Measurements from ENCODE around the gene FBXO24. TPM values are rescaled to one million over a fixed set of nuclear protein-coding genes. Genes with fewer than 3 reads are reported as not detected.

FBXO24 gene
- polyA plus RNA-seq, 4 donors = 1.0 to 2.2 (median 1.5) TPM

DNA sequence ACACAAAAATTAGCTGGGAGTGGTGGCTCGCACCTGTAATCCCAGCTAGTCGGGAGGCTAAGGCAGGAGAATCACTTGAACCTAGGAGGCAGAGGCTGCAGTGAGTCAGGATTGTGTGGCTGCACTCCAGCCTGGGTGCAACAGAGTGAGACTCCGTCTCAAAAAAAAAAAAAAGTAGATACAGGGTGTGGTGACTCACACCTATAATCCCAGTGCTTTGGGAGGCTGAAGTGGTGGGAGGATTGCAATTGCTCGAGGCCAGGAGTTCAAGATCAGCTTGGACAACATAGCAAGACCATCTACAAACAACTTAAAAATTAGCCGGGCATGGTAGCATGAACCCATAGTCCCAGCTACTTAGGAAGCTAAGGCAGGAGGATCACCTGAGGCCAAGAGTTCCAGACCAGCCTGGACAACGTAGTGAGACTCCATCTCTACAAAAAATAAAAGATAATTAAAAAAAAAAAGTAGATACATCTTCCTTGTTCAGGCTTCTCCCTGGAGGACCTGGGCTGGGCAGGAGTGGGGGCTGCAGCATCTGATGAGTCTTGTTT is 28.3 kb downstream of the FBXO24 start:
- DNase-seq (ENCODE audit: low read depth in 4 of 4, low spot score in 3 of 4) = no peak

DNA sequence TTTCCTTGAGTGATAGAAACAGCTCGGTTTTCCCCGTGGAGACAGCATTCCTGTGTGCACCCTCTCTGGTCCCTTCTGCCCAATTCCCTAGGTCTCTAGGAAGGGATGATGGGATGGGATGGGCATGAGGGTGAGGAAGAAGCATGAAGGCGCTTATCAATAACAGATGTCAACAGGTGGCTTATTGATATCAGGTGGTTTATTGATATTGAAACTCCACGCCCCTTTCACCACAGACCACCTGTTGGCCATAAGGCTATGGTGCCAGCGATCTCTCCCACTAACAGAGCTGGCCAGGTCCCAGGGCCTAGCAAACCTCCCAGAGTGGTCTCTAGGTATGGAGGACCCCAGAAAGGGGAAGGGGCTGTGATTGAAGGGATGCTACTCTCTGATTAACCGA is 34.1 kb downstream of the FBXO24 start:
- DNase-seq (ENCODE audit: low read depth in 4 of 4, low spot score in 3 of 4) = no peak

DNA sequence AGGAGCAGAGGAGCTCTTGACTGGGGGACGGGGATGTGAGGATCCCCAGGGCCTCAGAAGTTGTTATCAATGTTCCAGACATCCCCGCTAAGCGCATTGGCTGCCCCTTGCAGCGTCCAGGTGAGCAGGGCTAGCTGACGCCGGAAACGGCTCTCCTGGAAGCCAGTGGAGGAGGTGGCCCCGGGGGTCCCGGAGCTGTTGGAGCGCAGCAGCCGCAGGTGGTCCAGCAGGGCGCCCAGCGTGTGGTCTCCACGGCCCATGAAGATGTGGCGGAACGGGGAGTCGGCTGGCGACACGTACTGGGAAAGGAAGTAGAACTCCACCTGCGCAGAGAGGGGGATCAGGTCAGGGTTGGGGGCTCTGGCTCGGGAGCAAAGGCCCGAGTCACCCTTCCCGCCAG is 34.7 kb downstream of the FBXO24 start:
- DNase-seq (ENCODE audit: low read depth in 4 of 4, low spot score in 3 of 4) = no peak

DNA sequence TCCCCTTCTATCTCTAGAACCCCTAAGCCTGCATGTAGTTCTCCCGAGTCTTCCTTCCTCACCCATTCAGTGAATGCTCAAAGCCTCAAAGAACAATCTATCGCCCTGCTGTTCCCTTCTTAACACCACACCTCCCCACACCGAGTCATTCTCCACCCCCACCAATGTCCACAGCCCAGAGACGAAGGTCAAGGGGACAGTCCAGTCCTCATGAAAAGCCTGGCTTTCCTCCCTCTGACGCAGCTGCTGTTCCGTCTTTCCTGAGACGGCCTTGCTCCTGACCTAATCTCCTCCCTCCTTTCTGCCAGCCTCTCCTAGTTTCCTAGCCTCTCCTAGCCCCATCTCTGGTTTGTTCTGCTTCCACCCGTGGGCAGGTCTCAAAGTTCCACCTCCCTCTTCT is 35.4 kb downstream of the FBXO24 start:
- no peak for DNase-seq (ENCODE audit: low read depth in 4 of 4, low spot score in 3 of 4)

DNA sequence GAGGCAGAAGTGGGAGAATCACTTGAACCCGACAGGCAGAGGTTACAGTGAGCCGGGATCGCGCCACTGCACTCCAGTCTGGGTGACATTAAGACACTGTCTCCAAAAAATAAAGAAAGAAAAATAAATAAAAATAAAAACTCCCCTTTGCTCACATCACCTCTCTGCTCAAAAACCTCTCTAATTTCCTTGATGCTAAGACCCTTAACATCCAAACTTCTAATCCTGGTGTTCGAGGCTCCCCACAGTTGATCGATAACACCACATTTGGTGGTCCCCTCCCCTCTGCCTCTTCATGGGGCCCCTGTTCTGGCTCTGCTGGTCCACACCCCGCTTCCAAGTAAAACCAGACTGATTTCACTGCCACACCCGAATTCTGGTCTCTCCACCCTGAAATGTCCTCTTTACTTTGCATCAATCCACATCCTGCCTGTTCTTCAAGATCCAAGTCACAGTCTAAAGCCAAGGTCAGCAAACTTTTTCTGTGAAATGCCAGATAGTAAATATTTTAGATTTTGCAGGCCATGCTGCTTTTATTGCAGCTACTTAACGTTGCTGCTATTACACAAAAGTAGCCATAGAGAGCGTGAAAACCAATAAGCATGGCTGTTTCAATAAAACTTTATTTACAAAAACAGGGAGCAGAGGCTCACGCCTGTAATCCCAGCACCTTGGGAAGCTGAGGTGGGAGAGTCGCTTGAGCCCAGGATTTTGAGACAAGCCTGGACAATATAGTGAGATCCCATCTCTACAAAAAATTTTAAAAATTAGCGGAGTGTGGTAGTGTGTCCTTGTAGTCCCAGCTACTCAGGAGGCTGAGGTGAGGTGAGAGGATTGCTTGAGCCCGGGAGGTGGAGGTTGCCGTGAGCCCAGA is 38.1 kb downstream of the FBXO24 start:
- DNase-seq (ENCODE audit: low read depth in 4 of 4, low spot score in 3 of 4) = no peak

DNA sequence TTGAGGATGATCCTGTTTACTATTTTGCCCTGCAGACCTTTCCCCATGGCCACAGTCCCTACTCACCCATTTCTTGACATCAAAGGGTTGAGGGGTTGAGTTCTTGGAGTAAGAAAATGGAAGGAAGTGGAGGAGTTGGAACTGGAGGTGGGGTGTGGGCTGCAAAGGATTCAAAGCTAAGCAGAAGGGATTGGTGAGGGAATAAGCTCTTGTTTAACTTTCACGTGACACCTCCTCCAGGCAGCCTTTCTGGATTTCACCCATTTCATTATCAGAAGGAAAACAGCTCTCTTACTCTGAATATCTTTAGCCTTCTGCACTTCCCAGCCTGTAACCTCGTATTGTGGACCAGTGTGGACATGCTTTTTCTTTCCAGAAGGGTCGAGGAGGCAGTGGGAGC is 39.9 kb downstream of the FBXO24 start:
- no peak for DNase-seq (ENCODE audit: low read depth in 4 of 4, low spot score in 3 of 4)

DNA sequence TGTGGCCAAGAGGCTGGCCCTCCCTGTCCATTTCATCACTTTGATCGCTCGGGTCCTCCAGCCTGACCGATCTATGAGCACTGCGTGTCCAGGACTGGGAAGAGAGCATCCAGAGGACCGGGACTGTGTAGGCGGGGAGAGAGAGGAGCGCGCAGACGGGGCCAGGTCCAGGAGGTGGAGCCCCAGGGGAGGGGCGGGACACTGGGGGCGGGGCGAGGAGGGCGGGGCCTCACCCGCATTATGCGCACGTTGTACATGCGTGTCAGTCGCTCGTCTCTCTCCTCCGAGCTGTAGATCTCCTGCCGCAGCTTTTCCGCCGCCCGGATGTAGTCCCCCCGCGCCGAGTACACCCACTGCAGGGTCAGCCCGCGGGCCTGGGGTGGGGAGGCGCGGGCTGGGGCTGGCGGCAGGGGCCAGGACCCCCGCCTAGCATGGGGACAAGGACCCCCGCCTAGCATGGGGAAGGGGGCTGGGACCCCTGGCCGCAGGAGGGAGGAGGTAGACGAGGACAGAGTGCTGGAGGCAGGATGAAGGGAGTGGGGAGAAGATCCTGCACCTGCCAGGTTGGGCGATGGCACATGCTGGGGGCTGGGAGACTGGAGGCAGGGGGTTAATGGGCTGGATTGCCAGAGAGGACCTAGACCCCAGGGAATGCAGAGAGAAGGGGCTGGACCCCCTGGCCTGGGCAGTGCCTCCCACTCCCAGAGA is 40.6 kb downstream of the FBXO24 start:
- DNase-seq (ENCODE audit: low read depth in 4 of 4, low spot score in 3 of 4) = no peak

DNA sequence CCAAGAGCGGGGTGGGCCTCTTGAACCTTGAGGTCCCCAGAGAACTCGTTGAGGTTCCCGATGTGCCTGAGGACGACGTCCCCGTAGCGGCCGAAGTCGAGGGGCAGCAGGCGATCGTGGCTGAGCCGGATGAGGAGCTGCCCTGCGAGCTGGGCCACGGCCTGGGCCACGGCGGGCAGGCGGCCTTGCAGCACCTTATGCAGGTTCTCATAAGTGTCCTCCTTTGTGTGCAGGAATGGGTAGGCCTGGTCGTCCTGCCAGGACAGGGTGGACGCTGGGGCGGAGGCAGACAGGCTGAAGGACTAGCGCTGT is 41.1 kb downstream of the FBXO24 start:
- DNase-seq (ENCODE audit: low read depth in 4 of 4, low spot score in 3 of 4) = no peak

DNA sequence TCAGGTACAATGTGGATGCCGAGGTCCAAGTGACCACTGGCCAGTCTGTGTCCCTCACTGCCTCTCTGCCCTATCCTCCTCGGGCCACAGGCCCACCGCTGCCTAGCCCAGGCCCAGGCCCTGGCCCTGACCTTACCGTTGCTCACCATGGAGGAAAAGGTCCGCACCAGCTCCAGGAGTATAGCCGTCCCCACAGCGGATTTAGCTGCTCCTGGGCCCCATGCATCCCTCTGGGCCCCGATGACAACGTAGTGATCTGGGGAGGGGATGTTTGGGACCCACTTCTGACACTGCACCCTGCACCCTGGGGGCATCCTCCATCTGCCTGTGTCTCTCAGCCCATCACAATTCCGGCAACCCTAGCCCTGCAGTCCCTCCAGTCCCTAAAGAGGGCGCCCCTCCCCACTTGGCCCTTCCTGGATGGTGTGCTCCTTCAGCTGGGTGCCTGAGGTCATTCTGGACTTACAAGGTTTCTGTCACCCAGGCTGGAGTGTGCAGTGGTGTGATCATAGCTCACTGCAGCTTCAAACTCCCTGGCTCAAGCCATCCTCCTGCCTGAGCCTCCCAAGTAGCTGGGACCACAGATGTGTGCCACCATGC is 43.1 kb downstream of the FBXO24 start:
- no peak for DNase-seq (ENCODE audit: low read depth in 4 of 4, low spot score in 3 of 4)

DNA sequence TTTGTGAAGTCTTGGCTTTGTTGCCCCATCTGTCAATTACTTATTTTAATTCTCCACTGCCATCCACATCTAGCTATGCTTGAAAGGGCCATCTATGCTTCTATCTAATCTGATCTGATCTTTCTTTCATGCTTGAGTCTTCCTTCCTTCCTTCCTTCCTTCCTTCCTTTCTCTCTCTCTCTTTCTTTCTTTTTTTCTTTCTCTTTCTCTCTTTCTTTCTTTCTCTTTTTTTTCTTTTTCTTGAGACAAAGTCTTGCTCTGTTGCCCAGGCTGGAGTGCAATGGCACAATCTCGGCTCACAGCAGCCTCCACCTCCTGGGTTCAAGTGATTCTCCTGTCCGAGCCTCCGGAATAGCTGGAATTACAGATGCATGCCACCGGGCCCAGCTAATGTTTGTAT is 43.9 kb downstream of the FBXO24 start:
- no peak for DNase-seq (ENCODE audit: low read depth in 4 of 4, low spot score in 3 of 4)

DNA sequence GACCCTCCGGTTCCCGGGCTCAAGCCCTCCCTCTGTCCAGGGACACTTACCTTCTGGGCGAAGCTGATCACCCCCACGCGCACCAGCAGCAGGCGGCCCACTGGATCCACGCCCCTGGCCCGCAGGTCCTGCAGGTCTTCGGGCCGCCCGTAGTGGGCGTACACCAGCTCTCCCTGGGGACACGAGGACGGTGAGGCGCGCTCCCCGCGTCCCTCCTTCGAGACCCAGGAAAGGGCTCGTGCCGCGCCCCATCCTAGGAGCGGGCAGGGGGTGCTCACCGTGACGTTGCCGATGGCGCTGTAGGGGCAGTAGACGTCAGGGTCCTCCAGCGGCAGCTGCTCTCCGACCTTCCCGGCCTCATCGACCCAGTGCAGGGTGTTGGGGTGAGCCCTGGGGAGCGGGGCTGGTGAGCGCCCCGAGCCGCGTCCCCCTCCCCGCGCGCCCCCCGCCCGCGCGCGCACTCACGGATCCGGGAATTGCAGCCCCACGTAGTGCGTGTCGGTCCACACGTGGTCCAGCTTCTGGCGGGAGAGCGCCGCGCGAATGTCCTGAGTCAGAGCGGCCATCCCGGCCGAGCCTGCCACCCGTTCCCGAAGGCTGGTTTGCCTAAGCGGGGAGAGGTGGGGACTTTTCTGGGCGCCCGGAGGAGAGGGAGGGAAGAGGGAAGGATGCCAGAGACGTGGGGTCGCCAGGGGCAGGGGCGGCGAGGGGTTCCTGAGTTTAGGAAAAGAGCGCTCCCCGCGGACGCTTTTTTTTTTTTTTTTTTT is 47.0 kb downstream of the FBXO24 start:
- DNase-seq (ENCODE audit: low read depth in 4 of 4, low spot score in 3 of 4) = no peak

DNA sequence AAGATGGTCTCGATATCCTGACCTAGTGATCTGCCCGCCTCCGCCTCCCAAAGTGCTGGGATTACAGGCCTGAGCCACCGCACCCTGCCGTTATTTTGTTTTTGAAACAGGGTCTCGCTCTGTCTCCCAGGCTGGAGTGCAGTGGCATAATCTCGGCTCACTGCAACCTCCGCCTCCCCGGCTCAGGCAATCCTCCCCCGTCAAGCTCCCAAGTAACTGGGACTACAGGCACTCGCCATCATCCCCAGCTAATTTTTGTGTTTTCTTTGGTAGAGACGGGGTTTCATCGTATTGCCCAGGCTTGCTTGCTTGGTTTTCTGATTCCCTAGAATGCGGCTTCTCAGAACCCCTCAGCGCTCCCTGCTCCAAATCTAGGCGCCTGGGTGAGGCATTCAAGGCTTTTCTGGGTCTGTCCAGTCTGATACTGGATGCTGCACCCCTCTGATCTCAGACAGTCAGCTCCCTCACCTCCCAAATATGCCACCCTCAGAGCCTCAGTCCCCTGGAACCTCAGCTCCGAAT is 53.9 kb downstream of the FBXO24 start:
- no peak for DNase-seq (ENCODE audit: low read depth in 4 of 4, low spot score in 3 of 4)

DNA sequence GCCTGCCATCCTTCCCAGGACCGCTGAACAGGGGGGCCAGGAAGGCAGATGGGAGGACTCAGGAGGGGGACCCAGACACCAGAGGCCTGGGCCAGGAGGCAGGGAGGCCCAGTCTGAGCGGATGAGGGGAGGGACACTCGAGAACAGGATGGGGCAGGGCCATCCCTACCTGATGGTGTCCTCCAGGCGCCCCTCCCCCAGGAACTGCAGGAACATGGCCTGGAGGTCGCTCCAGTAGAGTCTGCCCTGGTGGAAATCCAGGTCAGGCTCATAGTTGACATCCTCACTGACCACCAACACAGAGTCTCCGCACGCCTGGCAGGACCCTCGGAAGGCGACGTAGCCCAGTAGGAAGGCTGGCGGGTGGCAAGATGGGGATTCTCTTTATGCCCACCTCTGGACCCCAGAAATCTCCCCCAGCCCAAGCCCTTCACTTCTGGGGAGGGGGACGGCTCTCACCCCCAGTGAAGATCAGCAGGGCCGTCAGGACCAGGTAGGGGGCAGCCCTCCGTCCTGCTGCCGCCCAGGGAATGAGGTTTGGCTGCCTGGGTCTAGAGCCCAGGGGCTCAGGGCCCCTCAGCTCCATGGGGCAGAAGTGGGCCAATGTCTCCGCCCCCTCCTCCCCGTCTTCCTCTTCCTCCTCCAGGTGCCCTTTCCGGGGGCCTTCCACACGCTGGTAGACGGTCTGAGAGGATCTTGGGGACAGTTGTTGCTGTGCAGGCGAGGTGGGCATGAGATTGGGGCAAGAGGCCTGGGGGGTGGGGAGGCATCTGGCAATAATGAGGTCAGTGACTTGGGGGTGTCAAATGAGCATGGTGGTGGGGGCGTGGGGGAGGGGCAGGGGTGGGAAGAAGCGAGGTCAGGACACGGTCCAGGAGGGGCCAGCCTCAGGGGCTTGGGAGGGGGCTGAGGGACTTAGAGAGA is 54.7 kb downstream of the FBXO24 start:
- DNase-seq (ENCODE audit: low read depth in 4 of 4, low spot score in 3 of 4) = no peak

DNA sequence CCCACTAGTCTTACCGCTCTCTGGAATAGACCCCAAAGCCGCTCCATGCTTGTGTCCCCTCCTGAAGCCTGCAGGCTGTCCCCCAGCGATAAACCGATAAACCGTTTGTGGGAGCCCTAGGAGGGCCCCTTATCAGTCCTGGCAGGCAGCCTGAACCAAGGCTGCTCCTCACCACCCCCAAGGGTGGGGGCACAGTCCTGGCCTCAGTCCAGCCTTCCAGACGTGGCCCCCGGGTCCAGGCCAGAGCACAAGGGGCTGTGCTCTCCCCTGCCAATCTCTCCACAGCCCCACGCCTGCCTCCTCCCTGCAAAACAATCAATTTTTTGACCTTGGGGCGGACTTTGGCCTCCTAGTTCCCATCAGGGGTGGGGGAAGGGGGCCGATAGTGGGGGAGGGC is 55.3 kb downstream of the FBXO24 start, which contains the start of gene TFR2:
TSS of gene TFR2 (minus strand) at position 90 of the 397 bp plus-strand sequence. CDS start at position 47, 43 bp downstream.
- no peak for DNase-seq (ENCODE audit: low read depth in 4 of 4, low spot score in 3 of 4)

DNA sequence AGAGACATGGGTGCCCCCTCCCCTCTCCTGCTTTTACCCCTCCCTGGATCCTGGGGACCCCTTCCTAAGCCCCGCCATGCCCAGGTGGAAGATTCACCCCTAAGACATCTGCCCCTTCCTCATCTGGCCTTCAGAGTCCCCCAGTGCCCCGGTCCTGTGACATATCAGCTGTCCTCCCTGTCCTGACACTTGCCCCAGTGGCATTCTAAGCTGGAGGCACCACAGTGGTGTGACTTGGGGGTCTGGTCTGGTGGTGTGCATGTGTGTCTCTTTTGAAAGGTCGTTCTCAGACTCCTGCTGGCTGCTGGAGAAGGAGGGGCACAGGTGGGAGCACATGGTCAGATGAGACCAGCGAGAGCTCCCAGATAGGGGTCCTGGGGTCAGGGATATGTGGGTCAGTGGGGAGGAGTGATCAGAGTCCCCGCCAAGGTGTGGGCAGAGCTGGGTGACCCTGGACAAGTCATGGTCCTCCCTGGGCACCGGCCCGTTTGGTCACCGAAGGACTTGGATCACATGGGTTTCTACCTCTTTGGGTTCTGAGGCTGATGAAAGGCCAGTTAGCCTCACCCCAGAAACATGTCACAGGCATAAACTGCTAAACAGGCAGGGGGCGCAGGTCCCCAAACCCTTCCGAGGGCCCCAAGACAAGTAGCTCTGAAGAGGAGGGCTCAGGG is 55.9 kb downstream of the FBXO24 start:
- no peak for DNase-seq (ENCODE audit: low read depth in 4 of 4, low spot score in 3 of 4)

DNA sequence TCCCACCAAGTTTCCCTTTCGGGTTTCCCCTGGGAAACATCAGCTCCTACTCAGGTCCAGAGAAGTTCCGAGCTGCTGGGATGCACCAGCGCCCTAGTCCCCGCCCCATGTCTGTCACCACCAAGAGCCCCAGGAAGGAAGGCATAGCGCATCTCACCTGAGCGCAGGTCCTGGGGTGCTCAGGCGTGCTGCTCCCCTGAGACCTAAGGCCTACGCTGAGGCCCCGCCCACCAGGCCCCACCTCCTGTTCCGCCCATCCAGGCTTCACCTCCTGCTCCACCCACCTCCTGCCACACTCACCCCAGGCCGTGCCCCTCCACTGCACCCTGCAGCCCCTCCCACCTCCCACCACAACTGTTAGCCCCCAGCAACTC is 56.4 kb downstream of the FBXO24 start:
- DNase-seq (ENCODE audit: low read depth in 4 of 4, low spot score in 3 of 4) = no peak

DNA sequence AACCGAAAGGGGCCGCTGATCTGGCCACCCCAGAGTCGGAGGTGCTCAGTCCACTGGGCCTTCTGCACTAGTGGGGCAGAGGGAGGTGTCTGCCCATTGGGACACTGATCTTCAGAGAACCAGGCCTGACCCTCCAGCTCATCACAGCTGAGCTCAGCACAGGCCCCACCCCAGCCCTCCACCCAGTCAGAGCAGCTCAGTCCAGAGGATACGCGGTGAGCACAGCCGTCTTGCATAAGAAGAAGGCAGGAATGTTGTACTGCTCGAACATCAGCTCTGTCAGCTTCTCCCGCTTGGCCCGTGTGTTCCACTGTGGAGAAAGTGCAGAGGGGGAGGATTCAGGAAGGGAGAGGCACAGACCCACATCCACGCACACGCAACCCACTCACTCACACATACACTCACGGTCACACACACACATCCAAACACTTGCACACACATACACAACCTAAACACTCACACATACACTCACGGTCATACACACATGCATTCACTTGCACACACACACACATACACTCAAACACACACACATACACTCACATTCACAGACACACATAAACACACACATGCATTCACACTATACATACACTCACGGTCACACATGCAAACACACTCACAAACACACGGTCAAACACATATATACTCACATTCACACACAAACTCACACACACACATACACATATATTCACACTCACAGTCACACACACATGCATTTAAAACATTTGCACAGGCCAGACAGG is 63.9 kb downstream of the FBXO24 start:
- no peak for DNase-seq (ENCODE audit: low read depth in 4 of 4, low spot score in 3 of 4)
